GM10266 (cell line): Measurements from ENCODE around the gene PABPC3.

Experiments
- DNase-seq: peaks from one replicate; pipeline ENCODE4 v3.0.0; 2012; ENCODE audit errors: extremely low spot score
- CTCF ChIP-seq: IDR thresholded peaks from 2 replicates; pipeline ENCODE4 v1.5.1; 2012; ENCODE audit warnings: mild to moderate bottlenecking, low read depth; ENCODE audit not compliant: control insufficient read depth, insufficient read depth; ENCODE audit errors: missing control alignments

The PABPC3 gene

GRCh38 chr13:25143706-25144105 lies 47.8 kb downstream of the PABPC3 start:
- no peak for DNase-seq
- no peak for TF ChIP-seq CTCF

- no peak for TF ChIP-seq CTCF
- no peak for DNase-seq
Observed at GRCh38 chr13:25147638-25148401, 51.9 kb downstream of the PABPC3 start.

- TF ChIP-seq CTCF: no peak
- DNase-seq: no peak
Observed at GRCh38 chr13:25148402-25148771, 52.5 kb downstream of the PABPC3 start.
